B cell (primary cell): ENCODE results near the gene FAM118A. TPM values are rescaled to one million over a fixed set of nuclear protein-coding genes. Genes with fewer than 3 reads are reported as not detected.

Experiments used
- ATAC-seq: fragments of 200-7000 bp; cut with Tn5 transposase; one replicate; pipeline ENCODE4 v1.10.0; 2021; ENCODE audit warnings: low read depth, mild to moderate bottlenecking, moderate number of reproducible peaks, moderate library complexity
- CTCF ChIA-PET: fragments of 350-600 bp; sonication (Branson Sonifier 250); formaldehyde crosslinking; loops from one replicate; lab custom pipeline; 2021; ENCODE audit warnings: antibody characterized with exemption, inconsistent platforms; lab: Charles Lee
- POLR2A ChIA-PET: fragments of 350-600 bp; sonication (Branson Sonifier 250); formaldehyde crosslinking; loops from one replicate; lab custom pipeline; 2021; ENCODE audit warnings: antibody characterized with exemption; lab: Charles Lee
- DNase-seq: peaks from one replicate; pipeline ENCODE4 v3.0.0; 2013
- H2AFZ ChIP-seq: 2 replicates; pipeline ENCODE4 v1.6.1; 2012; ENCODE audit warnings: mild to moderate bottlenecking, low read depth, low read length; ENCODE audit not compliant: insufficient read depth, poor library complexity, severe bottlenecking
- H3K27ac ChIP-seq, 2 donors: 1 replicate in 1 of 2; 2 replicates in 1 of 2; pipeline ENCODE4 v1.5.1; 2012 to 2013; ENCODE audit warnings: low read length in 2 of 2, mild to moderate bottlenecking in 2 of 2, moderate library complexity in 1 of 2
- H3K27me3 ChIP-seq, 4 experiments: fragments of 200-600 bp in 1 of 4; sonication (generic) in 1 of 4; replicated peaks in 1 of 4; 1 replicate in 2 of 4; 2 replicates in 2 of 4; pipeline versions ENCODE4 v1.6.1 to v1.7.0; 2013 to 2016; ENCODE audit warnings: low read length in 3 of 4, mild to moderate bottlenecking in 2 of 4, mixed read lengths in 1 of 4, moderate library complexity in 1 of 4; ENCODE audit not compliant: insufficient read depth in 4 of 4, control insufficient read depth in 3 of 4; ENCODE audit errors: control extremely low read depth in 1 of 4
- H3K36me3 ChIP-seq, 2 experiments: replicated peaks in 1 of 2; 1 replicate in 1 of 2; 2 replicates in 1 of 2; pipeline versions ENCODE4 v1.6.1 to v1.7.1; 2013; ENCODE audit warnings: low read length in 1 of 2; ENCODE audit not compliant: insufficient read depth in 2 of 2, control insufficient read depth in 1 of 2; ENCODE audit errors: control extremely low read depth in 1 of 2, extremely low read depth in 1 of 2
- H3K4me1 ChIP-seq, 2 donors: fragments of 200-600 bp in 1 of 2; sonication (generic) in 1 of 2; 1 replicate in 1 of 2; 2 replicates in 1 of 2; pipeline versions ENCODE4 v1.5.1 to v1.6.1; 2013 to 2017; ENCODE audit warnings: low read length in 2 of 2; ENCODE audit not compliant: control insufficient read depth in 2 of 2, insufficient read depth in 2 of 2
- H3K4me2 ChIP-seq: replicated peaks from 2 replicates; pipeline ENCODE3; 2012; ENCODE audit warnings: mild to moderate bottlenecking, low read depth, low read length; ENCODE audit not compliant: poor library complexity, severe bottlenecking
- H3K4me3 ChIP-seq, 5 experiments: fragments of 200-600 bp in 1 of 5; sonication (generic) in 1 of 5; 1 replicate in 3 of 5; 2 replicates in 2 of 5; pipeline versions ENCODE4 v1.5.1 to v1.7.0; 2011 to 2016; ENCODE audit warnings: low read length in 4 of 5, mild to moderate bottlenecking in 4 of 5, low read depth in 2 of 5, control low read depth in 1 of 5, moderate library complexity in 1 of 5; ENCODE audit not compliant: insufficient read depth in 1 of 5; ENCODE audit errors: control extremely low read depth in 1 of 5, extremely low read depth in 1 of 5
- H3K79me2 ChIP-seq: fragments of 200-600 bp; sonication (generic); one replicate; pipeline ENCODE4 v1.6.0; 2016; ENCODE audit warnings: low read length; ENCODE audit not compliant: control insufficient read depth, insufficient read depth
- H3K9ac ChIP-seq: fragments of 200-600 bp; sonication (generic); 2 replicates; pipeline ENCODE4 v1.6.1; 2017; ENCODE audit warnings: mild to moderate bottlenecking, low read length, moderate library complexity
- H3K9me3 ChIP-seq, 3 donors: one replicate each; pipeline versions ENCODE4 v1.6.1 to v1.7.1; 2013; ENCODE audit warnings: low read length in 2 of 3; ENCODE audit not compliant: control insufficient read depth in 2 of 3, insufficient read depth in 1 of 3; ENCODE audit errors: control extremely low read depth in 1 of 3
- H4K20me1 ChIP-seq: 2 replicates; pipeline ENCODE4 v1.6.0; 2012; ENCODE audit warnings: mild to moderate bottlenecking, low read length; ENCODE audit not compliant: insufficient read depth, control insufficient read depth, poor library complexity, severe bottlenecking
- H3K27ac Mint-ChIP-seq: one replicate; pipeline ENCODE4 v1.8.0; 2021; ENCODE audit warnings: mixed read lengths
- H3K27me3 Mint-ChIP-seq: one replicate; pipeline ENCODE4 v1.8.0; 2021; ENCODE audit warnings: mixed read lengths
- H3K4me1 Mint-ChIP-seq: one replicate; pipeline ENCODE4 v1.8.0; 2021; ENCODE audit warnings: mixed read lengths
- H3K4me3 Mint-ChIP-seq: one replicate; pipeline ENCODE4 v1.8.0; 2021; ENCODE audit warnings: mixed read lengths
- H3K9me3 Mint-ChIP-seq: one replicate; pipeline ENCODE4 v1.8.0; 2022; ENCODE audit warnings: mixed read lengths; ENCODE audit not compliant: insufficient read depth
- CTCF ChIP-seq: fragments of 200-600 bp; IDR thresholded peaks from one replicate; pipeline ENCODE4 v1.8.0; 2022; ENCODE audit warnings: antibody characterized with exemption, mild to moderate bottlenecking
- EZH2 ChIP-seq: IDR thresholded peaks from 2 replicates; pipeline ENCODE4 v1.6.1; 2012; ENCODE audit warnings: borderline replicate concordance, low read depth, mild to moderate bottlenecking, moderate library complexity, low read length; ENCODE audit not compliant: insufficient read depth, poor library complexity, severe bottlenecking
- WGBS: methylation state at CpG from one replicate; pipeline ENCODE4 v1.1.5; 2013; ENCODE audit warnings: missing lambda C conversion rate; ENCODE audit not compliant: insufficient coverage; 5-methylcytosine and 5-hydroxymethylcytosine counted together
- intact Hi-C: fragments of 100-400 bp; cut with micrococcal nuclease; formaldehyde crosslinking; loops from one replicate; pipeline ENCODE4 v1.10.0; 2022
- polyA plus RNA-seq: library from polyadenylated mRNA; depleted of rRNA; stranded (reverse); fragments of >200 nt; gene quantifications from 2 replicates; pipeline ENCODE4 v1.2.3, GENCODE V29; 2012
- total RNA-seq, 2 donors: library from RNA; stranded (reverse); fragments of 120-200 nt in 1 of 2; gene quantifications; 1 replicate in 1 of 2; 2 replicates in 1 of 2; pipeline versions ENCODE4 v1.2.3 to v1.2.4, GENCODE V29; 2013 to 2022

Gene FAM118A
- total and polyA plus RNA-seq, 2 donors (not counting 1 experiment from before 2014, with no cell fraction given): 66.5 to 216 TPM

GRCh38 chr22:45286854-45287551 lies 22.7 kb upstream of the FAM118A start:
- peak overlapping the region; percentile 35 for H3K4me3 Mint-ChIP-seq
- ATAC-seq: no peak
- H3K9me3 Mint-ChIP-seq: no peaks in the 10 kb centered on the region
- Histone ChIP-seq H3K4me2 (peak overlapping the region; percentile 64), H3K9ac (no peak overlapping the region), H3K27me3 (no peaks in the 10 kb centered on the region), H3K36me3 (no peaks in the 10 kb centered on the region), H3K4me1 (peaks cover 38 to 77% of the 10 kb centered on the region in 2 donors), H3K79me2 (no peaks in the 10 kb centered on the region), H3K27ac (peak overlapping the region in 1 of 2 donors; percentile 76), H3K9me3 (peaks cover 0 to 13% (median 0%) of the 10 kb centered on the region in 3 donors), H2AFZ (no peak overlapping the region), H4K20me1 (no peaks in the 10 kb centered on the region), H3K4me3 (no peak overlapping the region)
- H3K27me3 Mint-ChIP-seq: no peaks in the 10 kb centered on the region
- intact Hi-C loops: no loop called here
- 92% methylated on average over 12 of the region's 12 CpGs for WGBS
- DNase-seq: no peak
- ChIA-PET POLR2A (no interaction called here), CTCF (interaction anchor here (1.0 kb wide), 3 partner anchors 9 to 44 kb away, joined by 3 read pairs; no protein-coding TSS in a partner anchor)
- peak overlapping the region; percentile 65 for H3K27ac Mint-ChIP-seq
- peaks cover 36% of the 10 kb centered on the region for H3K4me1 Mint-ChIP-seq
- TF ChIP-seq CTCF: no peak
- TF ChIP-seq EZH2: no peak

GRCh38 chr22:45290410-45290936 lies 19.3 kb upstream of the FAM118A start:
- Mint-ChIP-seq H3K27ac (no peak overlapping the region), H3K4me3 (no peak overlapping the region), H3K9me3 (no peaks in the 10 kb centered on the region), H3K27me3 (no peaks in the 10 kb centered on the region), H3K4me1 (peaks cover 43% of the 10 kb centered on the region)
- no peaks in the 10 kb centered on the region for H3K36me3 ChIP-seq
- 92% methylated on average over 18 of the region's 18 CpGs for WGBS
- CTCF ChIA-PET: no interaction called here
- ATAC-seq (no peak), DNase-seq (no peak)
- intact Hi-C loops: no loop called here
- POLR2A ChIA-PET: no interaction called here
- TF ChIP-seq CTCF (no peak), EZH2 (no peak)
- H3K79me2 ChIP-seq: no peaks in the 10 kb centered on the region
- no peak overlapping the region for H2AFZ ChIP-seq
- no peaks in the 10 kb centered on the region for H4K20me1 ChIP-seq
- H3K27ac ChIP-seq: no peak overlapping the region
- H3K9ac ChIP-seq: no peak overlapping the region
- H3K4me2 ChIP-seq: no peak overlapping the region
- no peaks in the 10 kb centered on the region for H3K27me3 ChIP-seq
- no peak overlapping the region for H3K4me3 ChIP-seq
- H3K4me1 ChIP-seq: peaks cover 29 to 75% of the 10 kb centered on the region in 2 donors
- H3K9me3 ChIP-seq: peaks cover 0 to 20% (median 0%) of the 10 kb centered on the region in 3 donors
